ENCODE results near the gene TENM3.
"Not testable (repeated sequence)": the region's sequence is repeated elsewhere in the genome, so short reads cannot be mapped to it uniquely, and the experiment has no call there.

The TENM3 gene

DNA sequence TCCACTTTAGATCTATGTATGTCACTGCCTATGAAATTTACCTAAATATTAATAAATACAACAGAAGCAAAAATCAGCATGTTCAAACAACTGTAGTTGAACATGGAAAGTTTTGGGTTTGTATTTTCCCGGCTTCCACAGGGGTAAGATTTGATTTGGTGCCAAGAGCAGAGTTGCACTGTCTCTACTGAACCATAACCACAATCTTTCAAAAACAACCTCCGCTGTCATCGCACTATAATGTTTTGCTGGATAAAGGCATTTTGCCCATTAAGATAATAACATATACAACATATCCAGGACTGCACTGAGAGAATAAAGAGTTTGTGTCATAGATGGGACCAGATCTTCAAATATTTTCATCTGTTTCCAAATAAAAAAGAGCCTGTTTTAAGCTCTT is 94.9 kb downstream of the TENM3 start:
- no peak for DNase-seq (ENCODE audit: low read depth)

DNA sequence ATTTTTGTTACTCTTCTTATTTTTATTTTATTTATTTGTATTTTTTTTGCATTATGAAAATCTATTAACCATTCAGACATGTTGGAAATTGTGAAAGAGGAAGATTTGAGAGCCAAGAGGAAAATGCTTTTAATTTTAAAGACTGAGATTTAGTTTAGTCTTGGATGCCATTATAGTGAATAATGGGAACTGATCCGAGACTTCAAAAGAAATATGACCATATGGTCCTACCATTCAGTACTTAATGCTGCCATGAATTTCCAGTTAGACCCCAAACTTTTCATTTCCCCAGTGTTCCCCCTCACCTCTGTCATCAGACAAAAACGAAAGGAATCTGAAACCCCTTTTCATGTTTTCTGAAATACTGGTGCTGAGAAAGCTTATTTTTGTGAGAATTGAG is 95.5 kb downstream of the TENM3 start:
- DNase-seq (ENCODE audit: low read depth): no peak

- DNase-seq (ENCODE audit: low read depth): no peak
Measured at GRCh38 chr4:182339221-182339641, 96.0 kb downstream of the TENM3 start.

GRCh38 chr4:182343453-182343852 is 100.3 kb downstream of the TENM3 start:
- DNase-seq (ENCODE audit: low read depth): no peak

DNA sequence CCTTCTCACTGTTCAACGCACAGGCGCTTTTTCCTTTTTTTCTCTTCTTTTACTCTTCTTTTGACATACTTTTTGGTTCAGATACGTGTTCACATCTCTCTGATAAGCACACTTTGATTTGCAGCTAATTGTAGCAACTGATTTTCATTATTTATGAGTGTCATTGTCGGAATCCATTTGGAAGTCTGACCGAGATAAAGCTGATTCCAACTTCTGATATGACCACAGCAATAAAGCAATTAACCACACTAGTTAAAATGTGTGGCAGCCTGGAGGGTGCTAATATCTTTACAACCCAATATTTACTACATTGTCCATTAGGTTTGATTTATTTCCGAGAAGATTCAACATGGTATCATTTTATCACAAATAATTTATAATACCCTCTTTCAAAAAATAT is 101.8 kb downstream of the TENM3 start:
- DNase-seq (ENCODE audit: low read depth): no peak

GRCh38 chr4:182346250-182346649 is 103.0 kb downstream of the TENM3 start:
- no peak for DNase-seq (ENCODE audit: low read depth)

- DNase-seq (ENCODE audit: low read depth): no peak
Measured at GRCh38 chr4:182346675-182347375, 103.6 kb downstream of the TENM3 start.

DNA sequence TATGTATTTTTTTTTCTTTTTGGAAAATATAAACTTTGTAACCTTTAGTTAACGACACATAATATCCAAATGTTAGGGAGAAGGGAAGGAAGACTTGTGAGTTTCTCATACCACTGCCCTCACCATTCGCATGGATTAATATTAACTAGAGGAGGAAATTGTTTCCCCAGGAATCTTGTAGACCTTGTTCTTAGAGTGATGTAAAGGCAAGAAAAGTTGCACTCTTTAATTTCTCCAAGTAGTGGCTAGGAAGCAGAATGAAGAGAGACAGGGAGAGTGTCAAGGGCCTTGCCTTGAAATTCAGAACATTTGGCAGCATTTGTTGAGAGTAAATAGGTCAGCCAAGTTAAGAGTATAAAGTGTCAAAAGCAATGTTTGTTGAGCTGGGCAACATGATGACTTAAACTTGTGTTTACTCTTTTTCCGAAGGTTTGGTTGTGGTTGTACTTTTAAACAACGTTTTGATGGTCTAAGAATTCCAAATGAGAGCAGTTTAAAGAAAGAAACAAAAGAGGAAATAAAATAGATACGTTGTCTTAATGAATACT is 105.7 kb downstream of the TENM3 start:
- no peak for DNase-seq (ENCODE audit: low read depth)

DNA sequence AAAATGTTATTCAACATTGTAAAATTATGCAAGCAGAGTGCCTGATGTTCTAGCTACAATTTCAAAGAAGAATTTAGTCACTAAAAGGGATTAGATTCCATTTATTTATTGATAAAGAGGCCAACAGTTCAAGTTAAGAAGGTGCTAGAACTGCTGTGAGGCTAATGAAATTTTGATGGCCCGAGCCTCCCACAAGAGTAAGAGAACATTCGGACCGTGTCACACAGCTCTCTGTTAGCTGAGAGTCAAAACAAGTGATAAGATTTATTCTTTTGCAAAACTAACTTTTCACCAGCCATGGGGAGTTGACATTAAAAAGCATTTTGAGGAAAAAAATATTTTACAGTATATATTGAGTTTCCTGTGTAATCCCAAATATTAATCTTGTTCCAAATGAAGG is 106.8 kb downstream of the TENM3 start:
- no peak for DNase-seq (ENCODE audit: low read depth)

DNA sequence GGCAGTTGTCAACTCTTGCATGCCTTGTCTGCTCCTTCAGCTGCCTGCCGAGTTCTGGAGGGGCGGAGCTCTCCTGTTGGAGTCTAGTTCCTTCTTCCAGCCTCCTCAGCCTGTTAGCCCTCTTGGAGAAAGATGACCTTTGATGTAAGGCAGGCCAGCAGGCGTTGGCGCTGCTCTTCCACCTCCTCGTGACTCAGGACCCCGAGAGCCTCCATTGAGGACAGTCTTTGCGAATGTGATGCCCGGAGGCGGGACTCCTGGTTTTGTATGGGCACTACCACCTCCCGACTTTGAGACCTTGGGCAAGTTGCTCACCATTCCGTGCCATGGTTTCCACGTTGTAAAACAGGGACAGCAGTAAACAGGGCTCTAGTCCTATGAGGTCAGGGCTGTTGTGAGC is 108.3 kb downstream of the TENM3 start:
- DNase-seq (ENCODE audit: low read depth): no peak

- DNase-seq (ENCODE audit: low read depth): no peak
Measured at GRCh38 chr4:182354106-182354505, 110.9 kb downstream of the TENM3 start.

GRCh38 chr4:182354867-182355266 is 111.7 kb downstream of the TENM3 start:
- no peak for DNase-seq (ENCODE audit: low read depth)

GRCh38 chr4:182367153-182367552 is 124.0 kb downstream of the TENM3 start:
- DNase-seq (ENCODE audit: low read depth): no peak

DNA sequence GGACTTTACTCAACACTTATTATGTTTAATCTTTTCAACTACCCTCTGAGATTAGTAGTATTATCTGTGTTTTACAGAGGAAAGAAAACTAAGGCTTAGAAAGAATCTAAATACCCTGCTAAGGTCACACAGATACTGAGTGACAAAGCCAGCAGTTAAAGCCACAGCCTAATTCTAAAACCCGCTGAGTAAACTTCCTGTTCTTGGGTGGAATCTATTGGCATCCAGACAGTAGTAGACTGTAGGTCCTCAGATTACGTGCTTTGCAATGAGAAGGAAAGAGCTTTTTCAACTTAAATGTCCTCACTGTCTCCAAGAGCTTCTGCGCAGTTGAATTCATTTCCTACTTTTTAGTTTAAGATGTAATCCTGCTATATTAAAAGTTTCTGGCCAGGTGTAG is 126.0 kb downstream of the TENM3 start:
- no peak for DNase-seq (ENCODE audit: low read depth)

DNA sequence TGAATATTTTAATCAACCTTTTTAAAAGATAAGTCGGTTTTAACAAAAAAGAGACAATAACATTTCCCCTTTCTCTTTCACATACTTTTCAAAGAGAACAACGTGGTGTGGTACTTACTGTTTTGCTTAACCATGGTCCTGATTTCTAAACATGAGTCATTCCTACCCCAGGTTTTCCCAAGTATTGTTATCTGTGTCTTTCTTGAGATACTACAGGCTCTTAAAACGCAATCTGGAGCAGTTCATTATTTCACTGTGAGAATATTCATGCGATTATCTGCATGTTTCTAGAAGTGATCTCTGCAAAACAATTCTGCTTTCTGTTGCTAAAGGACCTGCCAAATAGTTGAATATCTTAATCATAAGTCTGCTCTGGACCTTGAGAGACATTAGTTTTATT is 127.3 kb downstream of the TENM3 start:
- DNase-seq (ENCODE audit: low read depth): no peak

GRCh38 chr4:182380771-182381181 is 137.6 kb downstream of the TENM3 start:
- DNase-seq (ENCODE audit: low read depth): no peak

GRCh38 chr4:182382941-182383340 is 139.7 kb downstream of the TENM3 start:
- DNase-seq (ENCODE audit: low read depth): no peak

DNA sequence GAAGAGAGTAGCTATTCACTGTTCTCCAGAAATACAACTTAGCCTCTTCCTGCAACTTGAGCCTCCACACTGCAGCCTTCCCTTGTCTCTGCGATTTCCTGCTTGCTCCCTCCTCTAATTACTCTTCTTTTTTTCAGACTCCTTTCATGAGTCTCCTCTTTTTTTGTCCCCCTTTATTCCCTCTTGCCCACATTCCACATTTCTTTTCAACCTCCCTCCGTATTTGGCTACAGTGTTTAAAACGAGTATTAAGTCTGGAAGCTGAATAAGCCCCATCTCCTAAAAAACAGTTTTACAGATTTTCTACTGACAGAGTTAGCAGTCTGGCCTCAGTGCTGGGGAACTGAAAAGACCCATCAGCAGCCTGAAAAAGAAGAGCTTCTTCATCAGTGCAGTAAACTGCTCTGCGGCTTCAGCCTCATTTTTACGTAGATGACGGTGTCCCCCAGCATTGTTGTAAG is 141.5 kb downstream of the TENM3 start:
- DNase-seq (ENCODE audit: low read depth): no peak

DNA sequence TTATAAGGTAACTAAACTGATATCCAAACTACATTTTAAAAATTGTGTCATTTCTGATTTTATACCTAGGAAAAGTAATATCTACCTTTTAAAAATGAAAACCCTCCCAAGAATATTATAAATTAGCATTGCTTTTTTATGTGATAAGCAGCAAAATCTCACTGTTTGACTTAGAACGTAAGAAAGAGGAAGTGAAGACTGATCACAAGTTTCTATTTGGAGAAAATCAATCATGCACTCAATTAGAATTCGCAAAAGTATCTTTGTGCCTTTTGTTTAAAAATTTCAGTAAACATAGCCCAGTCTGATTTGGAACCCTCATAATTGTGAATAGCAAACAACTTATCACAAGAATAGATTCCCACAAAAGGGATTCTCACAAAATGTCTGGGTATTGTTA is 142.7 kb downstream of the TENM3 start:
- DNase-seq (ENCODE audit: low read depth): no peak

DNA sequence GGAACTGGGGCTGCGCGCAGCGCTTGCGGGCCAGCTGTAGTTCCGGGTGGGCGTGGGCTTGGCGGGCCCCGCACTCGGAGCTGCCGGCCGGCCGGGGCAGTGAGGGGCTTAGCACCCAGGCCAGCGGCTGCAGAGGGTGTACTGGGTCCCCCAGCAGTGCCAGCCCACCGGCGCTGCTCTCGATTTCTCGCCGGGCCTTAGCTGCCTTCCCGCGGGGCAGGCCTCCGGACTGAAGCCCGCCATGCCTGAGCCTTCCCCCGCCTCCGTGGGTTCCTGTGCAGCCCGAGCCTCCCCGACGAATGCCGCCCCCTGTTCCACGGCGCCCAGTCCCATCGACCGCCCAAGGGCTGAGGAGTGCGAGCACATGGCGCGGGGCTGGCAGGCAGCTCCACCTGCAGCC is 143.4 kb downstream of the TENM3 start:
- not testable (repeated sequence) for DNase-seq (ENCODE audit: low read depth)

GRCh38 chr4:182391111-182391684 is 148.0 kb downstream of the TENM3 start:
- no peak for DNase-seq (ENCODE audit: low read depth)

DNA sequence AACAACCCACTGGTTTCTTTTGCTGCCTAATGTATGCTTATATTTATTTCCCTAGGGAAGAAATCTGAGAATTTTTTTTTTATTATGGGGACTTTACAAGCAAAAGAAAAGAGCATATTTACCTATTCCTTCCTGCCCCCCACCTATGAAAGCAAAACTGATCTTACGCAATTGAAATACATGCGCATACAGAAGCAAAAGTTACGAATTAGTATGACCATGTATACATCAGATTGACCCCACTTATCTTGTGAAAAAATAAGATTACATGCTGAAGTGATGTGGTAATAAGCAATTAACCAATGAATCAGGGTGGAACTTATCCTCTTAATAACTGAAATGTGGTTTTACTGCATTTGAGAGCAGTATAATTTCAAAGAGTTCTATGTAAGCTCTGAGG is 151.0 kb downstream of the TENM3 start:
- no peak for DNase-seq (ENCODE audit: low read depth)

- no peak for DNase-seq (ENCODE audit: low read depth)
Measured at GRCh38 chr4:182400081-182400480, 156.9 kb downstream of the TENM3 start.

GRCh38 chr4:182400790-182401189 is 157.6 kb downstream of the TENM3 start:
- DNase-seq (ENCODE audit: low read depth): no peak

All from T follicular helper cell (primary cell).